Loucy (cell line): ENCODE measurements around the gene HCFC1.
A peak's percentile ranks its signal among the peaks of the same experiment; 100 is the strongest.

ENCODE experiments used
- H2AFZ ChIP-seq: fragments of 200-600 bp; sonication (generic); 2 replicates; pipeline ENCODE4 v1.6.0; 2016; ENCODE audit warnings: antibody characterized with exemption, mild to moderate bottlenecking, low read length, moderate library complexity
- H3F3A ChIP-seq: fragments of 200-600 bp; 2 replicates; pipeline ENCODE4 v1.6.0; 2016; ENCODE audit warnings: antibody characterized with exemption, low read depth, mild to moderate bottlenecking
- H3K27me3 ChIP-seq: fragments of 200-600 bp; sonication (generic); 2 replicates; pipeline ENCODE4 v1.6.1; 2014; ENCODE audit warnings: low read length, mild to moderate bottlenecking; ENCODE audit not compliant: insufficient read depth, poor library complexity, severe bottlenecking
- H3K36me3 ChIP-seq: fragments of 200-600 bp; sonication (generic); 2 replicates; pipeline ENCODE4 v1.6.1; 2016; ENCODE audit warnings: low read length; ENCODE audit not compliant: insufficient read depth
- H3K4me1 ChIP-seq: fragments of 200-600 bp; sonication (generic); 2 replicates; pipeline ENCODE4 v1.5.1; 2014; ENCODE audit warnings: low read length, mild to moderate bottlenecking; ENCODE audit not compliant: insufficient read depth, poor library complexity, severe bottlenecking
- H3K4me2 ChIP-seq: fragments of 200-600 bp; sonication (generic); 2 replicates; pipeline ENCODE4 v1.6.0; 2014; ENCODE audit warnings: antibody characterized with exemption, low read length, low read depth, mild to moderate bottlenecking; ENCODE audit not compliant: poor library complexity, severe bottlenecking
- H3K4me3 ChIP-seq: fragments of 200-600 bp; sonication (generic); 2 replicates; pipeline ENCODE4 v1.5.1; 2014; ENCODE audit warnings: low read length, mild to moderate bottlenecking, mixed read lengths; ENCODE audit not compliant: poor library complexity, severe bottlenecking
- H3K79me2 ChIP-seq: fragments of 200-600 bp; sonication (generic); 2 replicates; pipeline ENCODE4 v1.6.1; 2014; ENCODE audit warnings: low read length; ENCODE audit not compliant: insufficient read depth
- H3K9ac ChIP-seq: fragments of 200-600 bp; sonication (generic); 2 replicates; pipeline ENCODE4 v1.6.0; 2014; ENCODE audit warnings: mild to moderate bottlenecking, low read depth, low read length, moderate library complexity; ENCODE audit not compliant: poor library complexity, severe bottlenecking
- H3K9me2 ChIP-seq: fragments of 200-600 bp; sonication (generic); replicated peaks from 2 replicates; pipeline ENCODE4 v1.6.1; 2016; ENCODE audit warnings: low read depth, low read length, mixed read lengths
- H3K9me3 ChIP-seq: fragments of 200-600 bp; sonication (generic); 2 replicates; pipeline ENCODE4 v1.6.1; 2014; ENCODE audit warnings: mild to moderate bottlenecking, antibody characterized with exemption, low read length, low read depth; ENCODE audit not compliant: insufficient read depth
- H4K20me1 ChIP-seq: fragments of 200-600 bp; sonication (generic); 2 replicates; pipeline ENCODE4 v1.6.0; 2014; ENCODE audit warnings: antibody characterized with exemption, low read length, mild to moderate bottlenecking; ENCODE audit not compliant: insufficient read depth, poor library complexity, severe bottlenecking
- EZH2phosphoT487 ChIP-seq: fragments of 200-600 bp; IDR thresholded peaks from 2 replicates; pipeline ENCODE4 v1.6.1; 2018; ENCODE audit warnings: antibody characterized with exemption, mild to moderate bottlenecking, moderate library complexity, borderline replicate concordance
- TF ChIP-seq, protein P1 (sequence below): fragments of 200-600 bp; sonication (generic); conservative IDR thresholded peaks from 2 replicates; pipeline ENCODE4 v1.5.1; 2014; ENCODE audit warnings: mild to moderate bottlenecking, antibody characterized with exemption, low read length

The HCFC1 gene

GRCh38 chrX:153941336-153942252 is 30.0 kb downstream of the HCFC1 start:
- Histone ChIP-seq H3K4me1 (no peaks in the 10 kb centered on the region), H3K36me3 (no peaks in the 10 kb centered on the region), H3F3A (no peaks in the 10 kb centered on the region), H4K20me1 (no peaks in the 10 kb centered on the region), H3K9ac (no peak overlapping the region), H3K4me2 (no peak overlapping the region), H3K4me3 (no peak overlapping the region), H3K9me2 (no peaks in the 10 kb centered on the region), H3K79me2 (no peaks in the 10 kb centered on the region), H2AFZ (no peak overlapping the region), H3K9me3 (no peaks in the 10 kb centered on the region), H3K27me3 (no peaks in the 10 kb centered on the region)
- no peak for TF ChIP-seq EZH2phosphoT487
- TF ChIP-seq, protein P1, sequence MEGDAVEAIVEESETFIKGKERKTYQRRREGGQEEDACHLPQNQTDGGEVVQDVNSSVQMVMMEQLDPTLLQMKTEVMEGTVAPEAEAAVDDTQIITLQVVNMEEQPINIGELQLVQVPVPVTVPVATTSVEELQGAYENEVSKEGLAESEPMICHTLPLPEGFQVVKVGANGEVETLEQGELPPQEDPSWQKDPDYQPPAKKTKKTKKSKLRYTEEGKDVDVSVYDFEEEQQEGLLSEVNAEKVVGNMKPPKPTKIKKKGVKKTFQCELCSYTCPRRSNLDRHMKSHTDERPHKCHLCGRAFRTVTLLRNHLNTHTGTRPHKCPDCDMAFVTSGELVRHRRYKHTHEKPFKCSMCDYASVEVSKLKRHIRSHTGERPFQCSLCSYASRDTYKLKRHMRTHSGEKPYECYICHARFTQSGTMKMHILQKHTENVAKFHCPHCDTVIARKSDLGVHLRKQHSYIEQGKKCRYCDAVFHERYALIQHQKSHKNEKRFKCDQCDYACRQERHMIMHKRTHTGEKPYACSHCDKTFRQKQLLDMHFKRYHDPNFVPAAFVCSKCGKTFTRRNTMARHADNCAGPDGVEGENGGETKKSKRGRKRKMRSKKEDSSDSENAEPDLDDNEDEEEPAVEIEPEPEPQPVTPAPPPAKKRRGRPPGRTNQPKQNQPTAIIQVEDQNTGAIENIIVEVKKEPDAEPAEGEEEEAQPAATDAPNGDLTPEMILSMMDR: no peak

- Histone ChIP-seq H3K9me2 (no peaks in the 10 kb centered on the region), H3K36me3 (no peaks in the 10 kb centered on the region), H3K4me2 (no peak overlapping the region), H3K9me3 (no peaks in the 10 kb centered on the region), H3K9ac (no peak overlapping the region), H2AFZ (no peak overlapping the region), H3K79me2 (peaks cover 2% of the 10 kb centered on the region; the same call in 1 of the 2 replicates), H4K20me1 (no peaks in the 10 kb centered on the region), H3K4me3 (no peak overlapping the region), H3K4me1 (no peaks in the 10 kb centered on the region), H3F3A (no peaks in the 10 kb centered on the region), H3K27me3 (no peaks in the 10 kb centered on the region)
- no peak for TF ChIP-seq EZH2phosphoT487
- TF ChIP-seq, protein P1: no peak
Observed at GRCh38 chrX:153939573-153939972, 32.0 kb downstream of the HCFC1 start.

DNA sequence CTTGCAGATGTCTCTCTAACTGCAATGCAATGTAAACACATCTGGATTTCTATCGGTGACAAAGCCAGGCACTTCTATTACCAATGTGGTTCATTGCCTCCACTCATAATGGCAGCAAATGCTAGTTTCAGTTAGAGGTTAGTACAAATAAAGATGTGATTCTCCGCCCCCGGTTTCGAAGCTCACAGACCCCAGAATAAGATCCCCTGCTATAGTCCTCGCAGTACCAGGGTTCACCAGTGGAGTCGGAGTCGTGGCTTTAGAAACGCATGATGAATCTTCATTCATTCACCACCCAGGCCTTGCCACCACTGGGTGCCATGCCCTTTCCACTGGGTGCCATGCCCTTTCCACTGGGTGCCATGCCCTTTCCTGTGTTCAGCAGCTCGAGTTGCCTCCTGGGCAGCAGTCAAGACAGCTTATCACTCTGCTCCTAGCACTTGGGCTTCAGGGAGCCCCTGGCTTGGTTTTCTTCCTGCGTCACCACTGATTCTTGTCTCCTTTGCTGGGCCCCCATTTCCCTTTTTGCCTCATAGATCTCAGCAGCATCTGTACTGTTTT is 33.3 kb downstream of the HCFC1 start:
- H3K9ac ChIP-seq: no peak overlapping the region
- H2AFZ ChIP-seq: no peak overlapping the region
- no peaks in the 10 kb centered on the region for H3F3A ChIP-seq
- H3K27me3 ChIP-seq: no peaks in the 10 kb centered on the region
- no peak overlapping the region for H3K4me3 ChIP-seq
- no peaks in the 10 kb centered on the region for H4K20me1 ChIP-seq
- H3K4me1 ChIP-seq: peaks cover 5% of the 10 kb centered on the region
- H3K4me2 ChIP-seq: no peak overlapping the region
- H3K79me2 ChIP-seq: peaks cover 15% of the 10 kb centered on the region
- H3K36me3 ChIP-seq: no peaks in the 10 kb centered on the region
- H3K9me2 ChIP-seq: no peaks in the 10 kb centered on the region
- TF ChIP-seq, protein P1: 0 out of 2 replicates have a peak, but pooled peaks have one; percentile 10
- no peak for TF ChIP-seq EZH2phosphoT487
- no peaks in the 10 kb centered on the region for H3K9me3 ChIP-seq
